GM12864 (cell line): ENCODE measurements around the gene ATF5.

Source experiments
- DNase-seq: peaks from one replicate; pipeline ENCODE4 v3.0.0-alpha.2; 2011; ENCODE audit warnings: low read depth
- H3K4me3 ChIP-seq: 2 replicates; pipeline ENCODE4 v1.5.1; 2011; ENCODE audit warnings: mild to moderate bottlenecking, low read depth, low read length, control low read depth
- TF ChIP-seq, protein P1 (sequence below): IDR thresholded peaks from 2 replicates; pipeline ENCODE4 v1.5.1; 2011; ENCODE audit warnings: low read depth, mild to moderate bottlenecking, moderate library complexity, low read length, control low read depth, inconsistent platforms; ENCODE audit errors: missing control alignments

The ATF5 gene

DNA sequence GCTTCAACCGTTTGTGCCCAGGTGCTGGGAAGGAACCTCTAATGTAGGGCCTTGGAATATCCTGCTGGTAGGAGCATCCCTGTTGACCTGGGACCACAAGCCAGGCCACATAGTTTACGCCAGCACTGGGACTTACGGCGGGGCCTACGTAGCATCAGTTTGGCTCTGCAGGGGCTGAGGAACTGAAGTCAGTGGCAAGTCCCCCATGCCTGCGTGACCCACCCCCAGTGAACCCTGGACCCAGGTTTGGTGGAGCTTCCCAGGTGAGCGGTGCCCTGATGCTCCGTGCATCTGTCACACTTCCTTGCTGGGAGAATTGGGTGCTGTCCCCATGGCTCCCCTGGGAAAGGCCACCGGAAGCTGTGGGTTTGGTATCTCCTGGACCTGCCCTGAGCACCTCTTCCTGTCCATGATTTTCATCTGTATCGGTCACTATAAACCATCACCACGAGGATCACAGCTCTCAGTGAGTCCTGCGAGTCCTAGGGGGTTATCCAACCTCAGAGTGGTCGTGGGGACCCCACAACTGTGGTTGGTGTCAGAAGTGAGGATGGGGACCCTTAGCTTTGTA, 22.0 kb downstream of the ATF5 start:
- no peak for DNase-seq
- no peak overlapping the region for H3K4me3 ChIP-seq
- TF ChIP-seq, protein P1, sequence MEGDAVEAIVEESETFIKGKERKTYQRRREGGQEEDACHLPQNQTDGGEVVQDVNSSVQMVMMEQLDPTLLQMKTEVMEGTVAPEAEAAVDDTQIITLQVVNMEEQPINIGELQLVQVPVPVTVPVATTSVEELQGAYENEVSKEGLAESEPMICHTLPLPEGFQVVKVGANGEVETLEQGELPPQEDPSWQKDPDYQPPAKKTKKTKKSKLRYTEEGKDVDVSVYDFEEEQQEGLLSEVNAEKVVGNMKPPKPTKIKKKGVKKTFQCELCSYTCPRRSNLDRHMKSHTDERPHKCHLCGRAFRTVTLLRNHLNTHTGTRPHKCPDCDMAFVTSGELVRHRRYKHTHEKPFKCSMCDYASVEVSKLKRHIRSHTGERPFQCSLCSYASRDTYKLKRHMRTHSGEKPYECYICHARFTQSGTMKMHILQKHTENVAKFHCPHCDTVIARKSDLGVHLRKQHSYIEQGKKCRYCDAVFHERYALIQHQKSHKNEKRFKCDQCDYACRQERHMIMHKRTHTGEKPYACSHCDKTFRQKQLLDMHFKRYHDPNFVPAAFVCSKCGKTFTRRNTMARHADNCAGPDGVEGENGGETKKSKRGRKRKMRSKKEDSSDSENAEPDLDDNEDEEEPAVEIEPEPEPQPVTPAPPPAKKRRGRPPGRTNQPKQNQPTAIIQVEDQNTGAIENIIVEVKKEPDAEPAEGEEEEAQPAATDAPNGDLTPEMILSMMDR: no peak

DNA sequence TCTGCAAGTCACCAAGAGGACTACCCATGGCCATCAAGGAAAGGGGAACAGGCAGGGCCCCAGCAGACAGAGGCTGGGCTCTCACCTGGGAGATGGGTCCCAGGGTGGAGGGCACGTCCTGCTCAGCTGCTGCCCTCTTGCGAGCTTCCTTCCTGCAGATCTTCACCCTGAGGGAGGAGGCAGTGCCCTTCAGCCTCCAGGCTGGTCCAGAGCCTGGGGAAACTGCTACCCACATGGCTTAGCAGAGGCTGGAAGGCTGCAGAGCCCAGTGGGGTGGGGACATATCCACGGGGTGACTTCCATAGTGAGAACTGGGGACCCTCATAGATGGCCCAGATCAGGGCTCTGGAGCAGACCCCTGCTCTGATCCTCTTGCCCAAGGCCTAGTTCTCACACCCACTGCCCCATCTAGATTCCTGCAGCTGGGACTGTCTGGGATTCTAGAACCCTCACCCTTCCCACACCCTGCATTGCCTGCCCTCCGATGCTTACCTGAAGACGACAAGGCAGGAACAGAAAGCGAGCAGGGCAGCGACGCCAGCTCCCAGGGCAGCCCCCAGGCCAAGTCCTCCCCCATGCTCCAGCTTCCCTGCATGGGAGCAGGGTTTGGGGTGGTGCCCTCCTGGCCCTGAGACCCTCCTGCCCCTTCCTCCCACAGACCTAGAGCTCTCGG, 22.9 kb downstream of the ATF5 start:
- no peak for DNase-seq
- TF ChIP-seq, protein P1: no peak
- no peak overlapping the region for H3K4me3 ChIP-seq

DNA sequence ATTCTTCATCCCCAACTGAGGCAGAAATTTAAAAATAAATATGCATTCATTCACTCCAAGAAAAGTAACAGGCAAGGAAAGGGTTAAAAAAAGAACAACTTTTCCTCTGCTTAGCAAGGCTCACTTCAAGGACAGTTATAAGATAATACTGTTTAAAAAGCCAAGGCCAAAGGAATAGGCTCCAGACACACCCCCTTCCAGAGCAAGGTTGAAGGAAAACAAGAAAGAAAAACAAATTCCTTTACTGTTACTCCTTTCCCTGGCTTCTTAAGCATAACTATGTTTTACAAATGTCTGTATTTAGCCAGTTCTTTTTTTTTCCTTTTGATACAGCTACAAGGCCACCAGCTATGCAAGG, 23.5 kb downstream of the ATF5 start:
- no peak for DNase-seq
- no peak overlapping the region for H3K4me3 ChIP-seq
- TF ChIP-seq, protein P1: no peak

DNA sequence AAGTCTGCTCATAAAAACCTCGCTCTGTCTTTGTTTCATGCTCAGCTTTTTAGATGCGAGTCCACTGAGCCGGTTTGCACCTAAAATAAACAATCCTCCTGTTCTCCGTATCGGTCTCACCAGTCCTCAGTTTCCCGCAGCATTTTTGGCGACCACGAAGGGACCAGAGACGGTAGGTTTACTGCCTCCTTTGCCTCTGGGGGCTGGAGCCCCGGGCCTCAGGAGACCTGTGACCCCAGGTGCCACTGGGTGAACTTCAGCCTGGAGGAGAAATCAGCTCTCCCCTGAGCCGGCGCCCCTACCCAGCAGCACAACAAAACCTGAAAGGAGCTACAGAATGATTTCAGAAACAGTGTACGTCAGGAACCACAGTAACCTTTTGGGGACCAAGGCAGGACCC, 23.9 kb downstream of the ATF5 start:
- H3K4me3 ChIP-seq: no peak overlapping the region
- DNase-seq: no peak
- TF ChIP-seq, protein P1: no peak

DNA sequence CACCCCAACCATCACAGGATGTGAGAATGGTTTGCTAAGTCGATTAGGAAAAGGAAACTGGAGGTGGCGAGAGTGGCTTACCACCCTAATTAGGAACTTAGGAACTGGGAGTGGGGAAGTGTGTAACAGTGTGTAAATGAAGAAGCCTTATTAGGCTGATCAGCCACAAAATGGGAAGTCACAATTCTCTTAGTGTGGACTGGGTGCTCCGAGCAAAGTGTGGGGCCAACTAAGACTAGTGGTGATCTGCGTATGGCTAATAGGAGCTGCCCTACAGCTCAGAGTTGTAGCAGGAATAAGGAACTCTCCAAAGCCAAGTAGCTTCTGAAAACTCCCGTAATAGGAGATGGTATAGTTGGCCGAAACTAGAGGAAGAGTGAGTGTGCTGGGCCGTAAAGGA, 24.4 kb downstream of the ATF5 start:
- TF ChIP-seq, protein P1: no peak
- no peak overlapping the region for H3K4me3 ChIP-seq
- no peak for DNase-seq

DNA sequence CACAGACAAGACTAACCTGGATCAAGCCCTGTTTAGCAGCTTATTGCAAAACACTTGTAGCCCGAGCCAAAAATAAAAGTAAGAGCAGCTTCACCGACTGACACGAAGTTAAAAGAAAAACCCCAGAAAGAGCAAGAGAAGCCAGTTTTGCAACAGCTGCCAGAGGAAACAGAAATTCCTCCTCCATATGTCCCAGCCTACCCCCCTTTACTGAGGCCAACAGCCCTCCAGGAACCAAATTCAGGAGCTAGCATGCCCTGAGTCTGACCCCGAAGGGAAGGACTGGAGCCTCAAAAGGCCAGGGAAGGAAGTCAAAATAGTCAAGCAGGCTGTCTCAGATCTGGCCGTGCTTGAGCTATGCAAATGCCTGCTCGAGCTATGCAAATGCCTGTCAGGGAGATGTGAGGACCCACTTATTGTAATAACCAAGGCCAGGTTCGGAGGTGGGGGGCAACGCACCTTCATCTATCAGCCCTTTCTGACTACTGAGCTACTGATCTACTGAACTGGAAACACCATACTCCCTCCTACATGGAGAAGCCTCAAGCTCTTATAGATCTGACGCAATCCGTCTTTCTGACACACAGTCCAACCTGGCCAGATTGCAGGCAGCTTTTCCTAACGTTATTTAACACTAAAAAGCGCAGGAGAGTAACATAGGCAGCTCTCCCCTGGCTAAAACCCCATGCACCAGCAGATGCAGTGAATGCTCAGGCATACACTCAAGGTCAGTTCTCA, 25.3 kb downstream of the ATF5 start:
- no peak for DNase-seq
- TF ChIP-seq, protein P1: no peak
- no peak overlapping the region for H3K4me3 ChIP-seq
